VCaP (cell line): ENCODE data around the gene SHPK.

Experiments
- H3K27ac ChIP-seq: fragments of 450-650 bp; 2 replicates; pipeline ENCODE4 v1.5.1; 2017
- TF ChIP-seq, protein P1 (sequence below): fragments of 450-650 bp; conservative IDR thresholded peaks from 2 replicates; pipeline ENCODE4 v1.5.1; 2017; ENCODE audit warnings: mild to moderate bottlenecking, moderate library complexity

Gene SHPK

DNA sequence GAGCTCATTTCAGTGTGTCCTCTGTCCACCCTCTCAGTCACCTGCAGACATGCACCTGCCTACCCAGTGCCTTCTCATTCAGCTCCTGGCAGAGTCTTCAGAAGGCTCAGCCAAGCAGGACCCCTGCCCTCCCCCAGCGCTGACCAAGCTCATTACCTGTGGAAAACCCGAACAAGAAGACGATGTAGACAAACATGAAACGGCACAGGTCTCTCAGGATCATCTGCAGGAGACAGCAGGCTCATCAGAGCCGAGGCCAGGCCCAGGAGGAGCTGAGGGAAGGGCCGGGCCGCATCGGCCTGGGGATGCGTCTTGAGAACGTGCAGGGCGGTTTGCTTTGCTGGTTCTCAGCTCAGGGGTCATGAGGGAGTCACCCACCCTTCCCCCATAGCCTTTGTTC, 59.1 kb downstream of the SHPK start:
- TF ChIP-seq, protein P1, sequence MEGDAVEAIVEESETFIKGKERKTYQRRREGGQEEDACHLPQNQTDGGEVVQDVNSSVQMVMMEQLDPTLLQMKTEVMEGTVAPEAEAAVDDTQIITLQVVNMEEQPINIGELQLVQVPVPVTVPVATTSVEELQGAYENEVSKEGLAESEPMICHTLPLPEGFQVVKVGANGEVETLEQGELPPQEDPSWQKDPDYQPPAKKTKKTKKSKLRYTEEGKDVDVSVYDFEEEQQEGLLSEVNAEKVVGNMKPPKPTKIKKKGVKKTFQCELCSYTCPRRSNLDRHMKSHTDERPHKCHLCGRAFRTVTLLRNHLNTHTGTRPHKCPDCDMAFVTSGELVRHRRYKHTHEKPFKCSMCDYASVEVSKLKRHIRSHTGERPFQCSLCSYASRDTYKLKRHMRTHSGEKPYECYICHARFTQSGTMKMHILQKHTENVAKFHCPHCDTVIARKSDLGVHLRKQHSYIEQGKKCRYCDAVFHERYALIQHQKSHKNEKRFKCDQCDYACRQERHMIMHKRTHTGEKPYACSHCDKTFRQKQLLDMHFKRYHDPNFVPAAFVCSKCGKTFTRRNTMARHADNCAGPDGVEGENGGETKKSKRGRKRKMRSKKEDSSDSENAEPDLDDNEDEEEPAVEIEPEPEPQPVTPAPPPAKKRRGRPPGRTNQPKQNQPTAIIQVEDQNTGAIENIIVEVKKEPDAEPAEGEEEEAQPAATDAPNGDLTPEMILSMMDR = no peak
- H3K27ac ChIP-seq = no peak overlapping the region

- H3K27ac ChIP-seq = no peak overlapping the region
- TF ChIP-seq, protein P1 = no peak
These were observed 60.5 kb downstream of the SHPK start for GRCh38 chr17:3575511-3575910.

- no peak overlapping the region for H3K27ac ChIP-seq
- TF ChIP-seq, protein P1 = no peak
These were observed 61.8 kb downstream of the SHPK start for GRCh38 chr17:3574231-3574630.

GRCh38 chr17:3573246-3574100, 62.6 kb downstream of the SHPK start:
- no peak overlapping the region for H3K27ac ChIP-seq
- TF ChIP-seq, protein P1 = no peak

DNA sequence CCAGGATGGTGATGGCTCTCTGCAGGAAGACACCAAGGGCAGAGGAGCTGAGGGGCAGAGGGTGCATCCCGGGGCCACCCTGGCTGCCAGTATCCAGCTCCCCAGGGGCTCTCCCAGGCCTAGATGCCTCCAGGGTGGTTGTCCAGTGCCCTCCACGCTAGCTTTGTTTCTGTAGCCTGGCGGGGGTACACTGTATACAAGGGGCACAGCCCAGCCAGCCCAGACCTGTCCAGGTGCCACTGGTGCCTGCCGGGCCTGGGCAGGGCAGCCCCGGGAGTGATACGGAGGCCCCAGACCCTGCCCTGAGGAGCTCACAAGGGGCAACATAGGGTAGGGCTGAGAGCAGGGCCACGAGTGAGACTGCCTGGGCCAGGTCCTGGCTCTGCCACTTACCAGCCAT, 63.8 kb downstream of the SHPK start:
- TF ChIP-seq, protein P1 = no peak
- no peak overlapping the region for H3K27ac ChIP-seq

DNA sequence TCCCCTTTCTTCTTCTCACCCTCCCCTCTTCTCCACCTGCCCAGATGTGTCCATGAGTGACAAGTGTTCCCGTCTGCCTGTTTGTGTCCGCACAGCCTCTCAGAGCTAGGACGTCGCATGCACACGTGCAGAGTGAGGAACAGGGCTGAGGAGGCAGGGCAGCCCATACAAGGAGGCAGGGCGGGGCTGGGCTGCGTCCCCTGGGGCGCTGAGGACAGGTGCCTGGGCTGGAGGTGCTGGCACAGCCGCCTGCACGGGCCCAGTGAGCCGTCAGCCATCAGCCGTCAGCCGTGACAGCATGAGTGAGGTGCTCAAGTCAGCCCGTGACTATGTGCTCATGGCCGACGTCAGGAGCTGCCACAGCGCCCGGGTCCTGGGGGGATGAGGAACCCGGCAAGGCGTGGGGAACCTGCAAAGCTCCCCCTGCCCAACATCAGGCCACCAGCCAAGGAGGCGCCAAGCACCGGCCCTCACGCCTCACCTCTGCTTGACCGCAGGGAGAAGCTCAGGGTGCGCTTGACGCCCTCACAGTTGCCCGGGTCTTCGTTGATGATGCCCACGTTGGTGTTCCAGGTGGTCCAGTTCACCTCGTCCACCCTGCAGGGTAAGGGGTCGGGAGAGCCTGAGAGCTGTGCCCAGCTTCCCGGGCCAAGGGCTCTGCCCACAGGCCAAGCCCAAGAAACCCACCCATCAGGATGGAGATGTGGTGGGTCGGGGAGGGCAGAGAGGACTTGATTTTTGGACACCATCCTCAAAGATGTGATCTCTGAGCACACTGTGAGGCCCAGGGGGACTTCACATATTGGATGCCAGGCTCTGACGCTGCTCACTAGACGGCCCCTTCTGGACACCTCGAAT, 64.8 kb downstream of the SHPK start:
- TF ChIP-seq, protein P1 = no peak
- no peak overlapping the region for H3K27ac ChIP-seq

DNA sequence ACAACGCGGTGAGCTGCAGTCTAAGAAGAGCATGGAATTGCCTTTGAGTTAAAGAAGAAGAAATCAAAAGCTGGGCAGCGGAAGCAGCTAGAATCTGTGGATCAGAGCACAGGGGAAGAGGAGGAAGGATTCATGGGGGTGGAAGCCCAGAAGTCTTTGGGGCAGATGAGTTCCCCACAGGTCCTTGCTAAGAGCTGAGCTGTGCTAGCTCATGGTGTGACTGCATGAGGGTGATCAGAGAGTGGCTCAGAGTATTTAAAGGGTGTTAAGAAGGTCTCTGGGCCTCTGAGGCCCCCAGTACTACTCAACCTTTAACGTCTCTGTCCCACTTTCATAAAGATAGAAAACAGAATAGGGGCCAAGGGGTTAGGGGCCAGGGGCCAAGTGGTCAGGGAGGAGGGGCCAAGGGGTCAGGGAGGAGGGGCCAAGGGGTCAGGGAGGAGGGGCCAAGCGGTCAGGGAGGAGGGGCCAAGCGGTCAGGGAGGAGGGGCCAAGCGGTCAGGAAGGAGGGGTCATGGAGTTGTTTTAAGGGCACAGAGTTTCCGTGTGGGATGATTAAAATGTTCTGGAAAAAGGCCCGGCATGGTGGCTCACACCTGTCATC, 66.4 kb downstream of the SHPK start:
- TF ChIP-seq, protein P1 = no peak
- no peak overlapping the region for H3K27ac ChIP-seq
